Activated CD8-positive, alpha-beta T cell treated with anti-CD3 and anti-CD28 coated beads for 36 hours (primary cell): ENCODE results near the gene STPG1. TPM values are rescaled to one million over a fixed set of nuclear protein-coding genes. Genes with fewer than 3 reads are reported as not detected.
A peak's percentile ranks its signal among the peaks of the same experiment; 100 is the strongest.

Experiments
- ATAC-seq: fragments of 200-7000 bp; cut with Tn5 transposase; one replicate; pipeline ENCODE4 v1.10.0; 2021; ENCODE audit warnings: mild to moderate bottlenecking, moderate library complexity
- CTCF ChIA-PET: fragments of 350-600 bp; sonication (Branson Sonifier 250); formaldehyde crosslinking; loops from one replicate; lab custom pipeline; 2021; ENCODE audit warnings: antibody characterized with exemption; lab: Charles Lee
- POLR2A ChIA-PET: fragments of 350-600 bp; sonication (Branson Sonifier 250); formaldehyde crosslinking; loops from one replicate; lab custom pipeline; 2021; ENCODE audit warnings: antibody characterized with exemption; lab: Charles Lee
- DNase-seq: peaks from one replicate; pipeline ENCODE4 v3.0.0-alpha.2; 2020
- H3K27ac Mint-ChIP-seq: one replicate; pipeline ENCODE4 v1.8.0; 2021; ENCODE audit warnings: mild to moderate bottlenecking, mixed read lengths
- H3K27me3 Mint-ChIP-seq: one replicate; pipeline ENCODE4 v1.8.0; 2021; ENCODE audit warnings: mixed read lengths
- H3K36me3 Mint-ChIP-seq: one replicate; pipeline ENCODE4 v1.8.0; 2021; ENCODE audit warnings: low read depth, mixed read lengths
- H3K4me1 Mint-ChIP-seq: one replicate; pipeline ENCODE4 v1.8.0; 2021; ENCODE audit warnings: low read depth, mixed read lengths
- H3K4me3 Mint-ChIP-seq: one replicate; pipeline ENCODE4 v1.8.0; 2021; ENCODE audit warnings: mild to moderate bottlenecking, moderate library complexity, mixed read lengths
- H3K9me3 Mint-ChIP-seq: one replicate; pipeline ENCODE4 v1.8.0; 2021; ENCODE audit warnings: mixed read lengths
- CTCF ChIP-seq: fragments of 200-600 bp; IDR thresholded peaks from one replicate; pipeline ENCODE4 v1.8.0; 2022; ENCODE audit warnings: antibody characterized with exemption, mild to moderate bottlenecking
- intact Hi-C: fragments of 100-400 bp; cut with micrococcal nuclease; formaldehyde crosslinking; loops from one replicate; pipeline ENCODE4 v1.10.0; 2022
- total RNA-seq, 2 experiments: library from RNA; stranded (reverse); gene quantifications; one replicate each; pipeline ENCODE4 v1.2.3, GENCODE V29; 2021

Gene STPG1
- total RNA-seq, 2 experiments from 2014 or later = 5.6 to 6.3 TPM

- no peaks in the 10 kb centered on the region for H3K9me3 Mint-ChIP-seq
- intact Hi-C loops = no loop called here
- ChIA-PET POLR2A (no interaction called here), CTCF (no interaction called here)
- ATAC-seq = no peak
- peaks cover 2% of the 10 kb centered on the region for H3K4me1 Mint-ChIP-seq
- no peaks in the 10 kb centered on the region for H3K27me3 Mint-ChIP-seq
- H3K27ac Mint-ChIP-seq = no peak overlapping the region
- H3K4me3 Mint-ChIP-seq = no peak overlapping the region
- no peaks in the 10 kb centered on the region for H3K36me3 Mint-ChIP-seq
- no peak for TF ChIP-seq CTCF
- no peak for DNase-seq
These were observed 72.8 kb downstream of the STPG1 start for GRCh38 chr1:24340770-24341169.

GRCh38 chr1:24339996-24340395 lies 73.6 kb downstream of the STPG1 start:
- ChIA-PET CTCF (no interaction called here), POLR2A (no interaction called here)
- Mint-ChIP-seq H3K36me3 (no peaks in the 10 kb centered on the region), H3K27ac (no peak overlapping the region), H3K9me3 (no peaks in the 10 kb centered on the region), H3K4me3 (no peak overlapping the region), H3K27me3 (no peaks in the 10 kb centered on the region), H3K4me1 (peaks cover 2% of the 10 kb centered on the region)
- intact Hi-C loops = no loop called here
- DNase-seq (no peak), ATAC-seq (no peak)
- TF ChIP-seq CTCF = no peak

- no peak for TF ChIP-seq CTCF
- Mint-ChIP-seq H3K27me3 (peaks cover 2% of the 10 kb centered on the region), H3K9me3 (no peaks in the 10 kb centered on the region), H3K4me3 (no peak overlapping the region), H3K4me1 (peaks cover 2% of the 10 kb centered on the region), H3K36me3 (no peaks in the 10 kb centered on the region), H3K27ac (no peak overlapping the region)
- no peak for ATAC-seq
- POLR2A ChIA-PET = no interaction called here
- CTCF ChIA-PET = interaction anchor here (1.1 kb wide), 1 partner anchor 12 kb away, joined by 3 read pairs; no protein-coding TSS in a partner anchor
- DNase-seq = no peak
- intact Hi-C loops = no loop called here
These were observed 75.1 kb downstream of the STPG1 start for GRCh38 chr1:24338447-24338846.

- no peak overlapping the region for H3K4me3 Mint-ChIP-seq
- ATAC-seq (peak; percentile 24), DNase-seq (no peak)
- no peaks in the 10 kb centered on the region for H3K9me3 Mint-ChIP-seq
- H3K4me1 Mint-ChIP-seq = peaks cover 2% of the 10 kb centered on the region
- no peak overlapping the region for H3K27ac Mint-ChIP-seq
- intact Hi-C loops = no loop called here
- H3K27me3 Mint-ChIP-seq = peaks cover 2% of the 10 kb centered on the region
- ChIA-PET POLR2A (no interaction called here), CTCF (no interaction called here)
- no peak for TF ChIP-seq CTCF
- H3K36me3 Mint-ChIP-seq = no peaks in the 10 kb centered on the region
These were observed 76.1 kb downstream of the STPG1 start for GRCh38 chr1:24337455-24337854.

- peaks cover 8% of the 10 kb centered on the region for H3K27me3 Mint-ChIP-seq
- no peaks in the 10 kb centered on the region for H3K36me3 Mint-ChIP-seq
- ATAC-seq = no peak
- CTCF ChIA-PET = interaction anchor here (1.4 to 1.6 kb wide), 2 partner anchors 14 to 56 kb away, joined by 4 to 5 read pairs; no protein-coding TSS in a partner anchor
- peaks cover 2% of the 10 kb centered on the region for H3K4me1 Mint-ChIP-seq
- intact Hi-C loops = no loop called here
- H3K4me3 Mint-ChIP-seq = no peak overlapping the region
- no peak for TF ChIP-seq CTCF
- POLR2A ChIA-PET = no interaction called here
- no peaks in the 10 kb centered on the region for H3K9me3 Mint-ChIP-seq
- H3K27ac Mint-ChIP-seq = no peak overlapping the region
- DNase-seq = no peak
These were observed 77.5 kb downstream of the STPG1 start for GRCh38 chr1:24336075-24336474.
